Brain microvascular endothelial cell (primary cell): ENCODE measurements around the gene GOLGA3.
"Not testable (repeated sequence)": the region's sequence is repeated elsewhere in the genome, so short reads cannot be mapped to it uniquely, and the experiment has no call there.

Source experiments
- DNase-seq: peaks from one replicate; pipeline ENCODE4 v3.0.0-alpha.2; 2020
- H3K27ac ChIP-seq: fragments of 250-450 bp; sonication (Bioruptor Pico); 2 replicates; pipeline ENCODE4 v1.5.1; 2020; ENCODE audit warnings: mild to moderate bottlenecking, moderate library complexity
- H3K27me3 ChIP-seq: fragments of 250-450 bp; sonication (Bioruptor Pico); replicated peaks from 2 replicates; pipeline ENCODE4 v1.5.1; 2020; ENCODE audit warnings: mild to moderate bottlenecking
- H3K36me3 ChIP-seq: fragments of 250-450 bp; sonication (Bioruptor Pico); replicated peaks from 2 replicates; pipeline ENCODE4 v1.5.1; 2020; ENCODE audit warnings: mild to moderate bottlenecking
- H3K4me3 ChIP-seq: 2 replicates; pipeline ENCODE4 v1.5.1; 2011; ENCODE audit warnings: low read depth, mild to moderate bottlenecking, control low read depth, low read length, moderate library complexity
- CTCF ChIP-seq: IDR thresholded peaks from 2 replicates; pipeline ENCODE4 v1.5.1; 2011; ENCODE audit warnings: low read depth, mild to moderate bottlenecking, moderate library complexity, low read length, control low read depth, inconsistent platforms; ENCODE audit errors: missing control alignments
- in situ Hi-C: cut with HindIII; loops from 2 replicates; pipeline ENCODE4 v1.10.0; 2017; ENCODE audit warnings: low sequenced_read_pairs, low pct_ligation_motif_present

The GOLGA3 gene

GRCh38 chr12:132765361-132765760 lies 63.3 kb downstream of the GOLGA3 start:
- in situ Hi-C loops, result no loop called here
- Histone ChIP-seq H3K4me3 (no peak overlapping the region), H3K36me3 (peaks cover 18% of the 10 kb centered on the region), H3K27ac (no peak overlapping the region), H3K27me3 (no peaks in the 10 kb centered on the region)
- TF ChIP-seq CTCF, result no peak
- DNase-seq, result no peak

- H3K36me3 ChIP-seq, result peaks cover 11% of the 10 kb centered on the region
- TF ChIP-seq CTCF, result no peak
- no peak for DNase-seq
- no peaks in the 10 kb centered on the region for H3K27me3 ChIP-seq
- no peak overlapping the region for H3K4me3 ChIP-seq
- in situ Hi-C loops, result no loop called here
- no peak overlapping the region for H3K27ac ChIP-seq
Observed at GRCh38 chr12:132764231-132764630, 64.4 kb downstream of the GOLGA3 start.

GRCh38 chr12:132761921-132762583 lies 66.6 kb downstream of the GOLGA3 start:
- in situ Hi-C loops, result no loop called here
- peaks cover 14% of the 10 kb centered on the region for H3K36me3 ChIP-seq
- peak; percentile 55 for DNase-seq

GRCh38 chr12:132761032-132761920 lies 67.4 kb downstream of the GOLGA3 start, which contains the start of gene ANKLE2:
ANKLE2 (minus strand) TSS chr12:132761832; CDS start chr12:132761798, 34 bp downstream.
- Histone ChIP-seq H3K27ac (peak within 1 kb of the TSS; percentile 95), H3K36me3 (peaks cover 18% of the 10 kb centered on the region), H3K27me3 (no peaks in the 10 kb centered on the region), H3K4me3 (peak within 1 kb of the TSS; percentile 82)
- in situ Hi-C loops, result no loop called here
- peak; percentile 72 for DNase-seq
- TF ChIP-seq CTCF, result no peak

More at GRCh38 chr12:132761921-132762583, 66.6 kb downstream of the GOLGA3 start:
- Histone ChIP-seq H3K27me3 (no peaks in the 10 kb centered on the region), H3K4me3 (peak overlapping the region; percentile 64), H3K27ac (peak overlapping the region; percentile 88)
- peak; percentile 14 for TF ChIP-seq CTCF

- DNase-seq, result no peak
- Histone ChIP-seq H3K27ac (peak overlapping the region; percentile 95), H3K36me3 (peaks cover 35% of the 10 kb centered on the region), H3K4me3 (peak overlapping the region; percentile 18), H3K27me3 (no peaks in the 10 kb centered on the region)
- in situ Hi-C loops, result no loop called here
- TF ChIP-seq CTCF, result no peak
Observed at GRCh38 chr12:132759359-132759758, 69.3 kb downstream of the GOLGA3 start.

GRCh38 chr12:132758825-132759224 lies 69.8 kb downstream of the GOLGA3 start:
- in situ Hi-C loops, H3K27me3 ChIP-seq, H3K4me3 ChIP-seq, DNase-seq, H3K27ac ChIP-seq: not testable (repeated sequence)
- peaks cover 40% of the 10 kb centered on the region for H3K36me3 ChIP-seq
